HEK293 (cell line): ENCODE data around the gene POLN.

Experiments
- CTCF ChIA-PET: fragments of 350-600 bp; formaldehyde crosslinking; extraction: SDS; loops from one replicate; lab custom pipeline; 2021; ENCODE audit warnings: antibody characterized with exemption; lab: Yijun Ruan, JAX
- POLR2A ChIA-PET: fragments of 300-600 bp; formaldehyde crosslinking; extraction: SDS; loops from one replicate; lab custom pipeline; 2020; ENCODE audit warnings: antibody characterized with exemption, inconsistent platforms; lab: Yijun Ruan, JAX
- H3K27ac ChIP-seq: fragments of 200-500 bp; sonication (Bioruptor generic); 2 replicates; pipeline ENCODE4 v1.5.1; 2014; ENCODE audit warnings: low read depth, low read length, control low read depth, inconsistent platforms; ENCODE audit errors: extremely low read depth
- H3K36me3 ChIP-seq, 2 experiments: fragments of 200-500 bp in 1 of 2; sonication (Bioruptor generic) in 1 of 2; 1 replicate in 1 of 2; 2 replicates in 1 of 2; pipeline ENCODE4 v1.5.1; 2014 to 2017; ENCODE audit warnings: inconsistent platforms in 2 of 2, low read length in 2 of 2; ENCODE audit not compliant: control insufficient read depth in 2 of 2, insufficient read depth in 1 of 2
- H3K4me1 ChIP-seq: fragments of 200-500 bp; sonication (Bioruptor generic); 2 replicates; pipeline ENCODE4 v1.5.1; 2014; ENCODE audit warnings: mild to moderate bottlenecking, low read length, inconsistent platforms; ENCODE audit not compliant: control insufficient read depth, insufficient read depth
- H3K4me3 ChIP-seq: 2 replicates; pipeline ENCODE4 v1.5.1; 2011; ENCODE audit warnings: low read depth, mild to moderate bottlenecking, control low read depth, low read length, moderate library complexity
- H3K9me3 ChIP-seq: fragments of 200-500 bp; sonication (Bioruptor generic); 2 replicates; pipeline ENCODE4 v1.5.1; 2014; ENCODE audit warnings: low read depth, low read length, inconsistent platforms; ENCODE audit not compliant: control insufficient read depth, insufficient read depth
- FEZF1 ChIP-seq: fragments of 450-650 bp; formaldehyde crosslinking; IDR thresholded peaks from 2 replicates; pipeline ENCODE4 v1.5.1; 2016; ENCODE audit warnings: missing biosample characterization, missing genetic modification characterization
- GLIS1 ChIP-seq: fragments of 450-650 bp; formaldehyde crosslinking; IDR thresholded peaks from 2 replicates; pipeline ENCODE4 v1.5.1; 2016; ENCODE audit warnings: missing biosample characterization, missing genetic modification characterization
- KLF16 ChIP-seq: fragments of 450-650 bp; formaldehyde crosslinking; IDR thresholded peaks from 2 replicates; pipeline ENCODE4 v1.5.1; 2017; ENCODE audit warnings: missing biosample characterization, missing genetic modification characterization
- MYNN ChIP-seq: fragments of 450-650 bp; formaldehyde crosslinking; IDR thresholded peaks from 2 replicates; pipeline ENCODE4 v1.5.1; 2016; ENCODE audit warnings: missing biosample characterization, missing genetic modification characterization, borderline replicate concordance
- MZF1 ChIP-seq: fragments of 450-650 bp; formaldehyde crosslinking; IDR thresholded peaks from 2 replicates; pipeline ENCODE4 v1.5.1; 2017; ENCODE audit warnings: missing biosample characterization, missing genetic modification characterization, borderline replicate concordance
- RBAK ChIP-seq: fragments of 450-650 bp; formaldehyde crosslinking; IDR thresholded peaks from 2 replicates; pipeline ENCODE4 v1.5.1; 2016; ENCODE audit warnings: missing biosample characterization, missing genetic modification characterization
- REPIN1 ChIP-seq: fragments of 450-650 bp; formaldehyde crosslinking; IDR thresholded peaks from 2 replicates; pipeline ENCODE4 v1.5.1; 2017; ENCODE audit warnings: missing biosample characterization, missing genetic modification characterization, low read depth
- SP3 ChIP-seq: fragments of 450-650 bp; formaldehyde crosslinking; IDR thresholded peaks from 2 replicates; pipeline ENCODE4 v1.5.1; 2016; ENCODE audit warnings: missing biosample characterization, missing genetic modification characterization
- YY1 ChIP-seq: fragments of 450-650 bp; formaldehyde crosslinking; IDR thresholded peaks from 2 replicates; pipeline ENCODE4 v1.5.1; 2018; ENCODE audit warnings: missing biosample characterization, missing genetic modification characterization
- ZFP41 ChIP-seq: fragments of 450-650 bp; formaldehyde crosslinking; IDR thresholded peaks from 2 replicates; pipeline ENCODE4 v1.5.1; 2016; ENCODE audit warnings: missing biosample characterization, missing genetic modification characterization, borderline replicate concordance
- ZIC2 ChIP-seq: fragments of 450-650 bp; formaldehyde crosslinking; IDR thresholded peaks from 2 replicates; pipeline ENCODE4 v1.5.1; 2016; ENCODE audit warnings: missing biosample characterization, missing genetic modification characterization
- ZNF121 ChIP-seq: fragments of 450-650 bp; formaldehyde crosslinking; IDR thresholded peaks from 2 replicates; pipeline ENCODE4 v1.5.1; 2016; ENCODE audit warnings: missing biosample characterization, missing genetic modification characterization
- ZNF146 ChIP-seq: fragments of 450-650 bp; formaldehyde crosslinking; IDR thresholded peaks from 2 replicates; pipeline ENCODE4 v1.5.1; 2016; ENCODE audit warnings: missing biosample characterization, missing genetic modification characterization
- ZNF169 ChIP-seq: fragments of 450-650 bp; formaldehyde crosslinking; IDR thresholded peaks from 2 replicates; pipeline ENCODE4 v1.5.1; 2016; ENCODE audit warnings: missing biosample characterization, missing genetic modification characterization
- ZNF175 ChIP-seq: fragments of 450-650 bp; formaldehyde crosslinking; IDR thresholded peaks from 2 replicates; pipeline ENCODE4 v1.5.1; 2016; ENCODE audit warnings: missing biosample characterization, missing genetic modification characterization
- ZNF221 ChIP-seq: fragments of 450-650 bp; formaldehyde crosslinking; IDR thresholded peaks from 2 replicates; pipeline ENCODE4 v1.5.1; 2017; ENCODE audit warnings: missing biosample characterization, missing genetic modification characterization, borderline replicate concordance
- ZNF473 ChIP-seq: fragments of 450-650 bp; formaldehyde crosslinking; IDR thresholded peaks from 2 replicates; pipeline ENCODE4 v1.5.1; 2017; ENCODE audit warnings: missing biosample characterization, missing genetic modification characterization
- ZNF555 ChIP-seq: fragments of 450-650 bp; formaldehyde crosslinking; conservative IDR thresholded peaks from 2 replicates; pipeline ENCODE4 v1.5.1; 2017; ENCODE audit warnings: missing biosample characterization, mild to moderate bottlenecking, missing genetic modification characterization, inconsistent platforms
- ZNF791 ChIP-seq: fragments of 450-650 bp; formaldehyde crosslinking; IDR thresholded peaks from 2 replicates; pipeline ENCODE4 v1.5.1; 2016; ENCODE audit warnings: missing biosample characterization, missing genetic modification characterization
- TF ChIP-seq, protein P1 (sequence below): fragments of 450-650 bp; formaldehyde crosslinking; IDR thresholded peaks from 2 replicates; pipeline ENCODE4 v1.5.1; 2017; ENCODE audit warnings: missing biosample characterization, missing genetic modification characterization
- TF ChIP-seq, protein P2 (sequence below): fragments of 450-650 bp; formaldehyde crosslinking; IDR thresholded peaks from 2 replicates; pipeline ENCODE4 v1.5.1; 2017; ENCODE audit warnings: missing biosample characterization, missing genetic modification characterization
- TF ChIP-seq, protein P3 (sequence below): fragments of 450-650 bp; IDR thresholded peaks from 2 replicates; pipeline ENCODE4 v1.5.1; 2018; ENCODE audit warnings: missing biosample characterization, mild to moderate bottlenecking, missing genetic modification characterization
- TF ChIP-seq, protein P4 (sequence below): fragments of 450-650 bp; formaldehyde crosslinking; IDR thresholded peaks from 2 replicates; pipeline ENCODE4 v1.5.1; 2016; ENCODE audit warnings: missing biosample characterization, missing genetic modification characterization

Gene POLN

DNA sequence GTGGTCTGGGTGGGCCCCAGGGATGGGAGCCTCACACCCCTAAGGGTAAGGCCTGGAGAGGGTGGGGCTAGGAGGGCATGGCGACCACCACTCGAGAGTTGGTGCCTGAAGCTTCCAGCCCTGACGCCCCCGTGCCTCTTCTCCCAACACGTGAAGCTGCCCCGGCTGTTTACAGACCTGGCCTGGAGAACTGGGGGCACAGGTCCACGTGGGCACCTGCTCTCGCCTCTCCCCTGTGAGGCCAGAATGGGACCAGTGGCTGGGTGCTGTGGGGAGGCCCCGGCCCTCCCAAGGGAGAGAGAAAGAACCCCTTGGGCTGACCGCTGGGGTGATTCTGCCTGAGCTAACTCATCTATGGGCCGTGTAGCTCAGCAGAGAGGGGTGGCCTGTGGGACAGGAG is 167.3 kb downstream of the POLN start:
- TF ChIP-seq MYNN: no peak
- TF ChIP-seq, protein P1, sequence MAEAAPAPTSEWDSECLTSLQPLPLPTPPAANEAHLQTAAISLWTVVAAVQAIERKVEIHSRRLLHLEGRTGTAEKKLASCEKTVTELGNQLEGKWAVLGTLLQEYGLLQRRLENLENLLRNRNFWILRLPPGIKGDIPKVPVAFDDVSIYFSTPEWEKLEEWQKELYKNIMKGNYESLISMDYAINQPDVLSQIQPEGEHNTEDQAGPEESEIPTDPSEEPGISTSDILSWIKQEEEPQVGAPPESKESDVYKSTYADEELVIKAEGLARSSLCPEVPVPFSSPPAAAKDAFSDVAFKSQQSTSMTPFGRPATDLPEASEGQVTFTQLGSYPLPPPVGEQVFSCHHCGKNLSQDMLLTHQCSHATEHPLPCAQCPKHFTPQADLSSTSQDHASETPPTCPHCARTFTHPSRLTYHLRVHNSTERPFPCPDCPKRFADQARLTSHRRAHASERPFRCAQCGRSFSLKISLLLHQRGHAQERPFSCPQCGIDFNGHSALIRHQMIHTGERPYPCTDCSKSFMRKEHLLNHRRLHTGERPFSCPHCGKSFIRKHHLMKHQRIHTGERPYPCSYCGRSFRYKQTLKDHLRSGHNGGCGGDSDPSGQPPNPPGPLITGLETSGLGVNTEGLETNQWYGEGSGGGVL (tag by site-specific recombination): no peak
- no peak for TF ChIP-seq ZNF555
- no peak for TF ChIP-seq ZNF221 (tag by site-specific recombination)
- no peak for TF ChIP-seq ZNF169 (tag by site-specific recombination)
- no peak for TF ChIP-seq FEZF1
- no peak for TF ChIP-seq SP3
- TF ChIP-seq REPIN1: no peak
- no peak for TF ChIP-seq RBAK (tag by site-specific recombination)
- TF ChIP-seq ZFP41 (tag by site-specific recombination): no peak
- no peak for TF ChIP-seq ZNF146 (tag by site-specific recombination)
- no peak for TF ChIP-seq MZF1 (tag by site-specific recombination)
- TF ChIP-seq, protein P2, sequence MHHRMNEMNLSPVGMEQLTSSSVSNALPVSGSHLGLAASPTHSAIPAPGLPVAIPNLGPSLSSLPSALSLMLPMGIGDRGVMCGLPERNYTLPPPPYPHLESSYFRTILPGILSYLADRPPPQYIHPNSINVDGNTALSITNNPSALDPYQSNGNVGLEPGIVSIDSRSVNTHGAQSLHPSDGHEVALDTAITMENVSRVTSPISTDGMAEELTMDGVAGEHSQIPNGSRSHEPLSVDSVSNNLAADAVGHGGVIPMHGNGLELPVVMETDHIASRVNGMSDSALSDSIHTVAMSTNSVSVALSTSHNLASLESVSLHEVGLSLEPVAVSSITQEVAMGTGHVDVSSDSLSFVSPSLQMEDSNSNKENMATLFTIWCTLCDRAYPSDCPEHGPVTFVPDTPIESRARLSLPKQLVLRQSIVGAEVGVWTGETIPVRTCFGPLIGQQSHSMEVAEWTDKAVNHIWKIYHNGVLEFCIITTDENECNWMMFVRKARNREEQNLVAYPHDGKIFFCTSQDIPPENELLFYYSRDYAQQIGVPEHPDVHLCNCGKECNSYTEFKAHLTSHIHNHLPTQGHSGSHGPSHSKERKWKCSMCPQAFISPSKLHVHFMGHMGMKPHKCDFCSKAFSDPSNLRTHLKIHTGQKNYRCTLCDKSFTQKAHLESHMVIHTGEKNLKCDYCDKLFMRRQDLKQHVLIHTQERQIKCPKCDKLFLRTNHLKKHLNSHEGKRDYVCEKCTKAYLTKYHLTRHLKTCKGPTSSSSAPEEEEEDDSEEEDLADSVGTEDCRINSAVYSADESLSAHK: no peak
- TF ChIP-seq, protein P3, sequence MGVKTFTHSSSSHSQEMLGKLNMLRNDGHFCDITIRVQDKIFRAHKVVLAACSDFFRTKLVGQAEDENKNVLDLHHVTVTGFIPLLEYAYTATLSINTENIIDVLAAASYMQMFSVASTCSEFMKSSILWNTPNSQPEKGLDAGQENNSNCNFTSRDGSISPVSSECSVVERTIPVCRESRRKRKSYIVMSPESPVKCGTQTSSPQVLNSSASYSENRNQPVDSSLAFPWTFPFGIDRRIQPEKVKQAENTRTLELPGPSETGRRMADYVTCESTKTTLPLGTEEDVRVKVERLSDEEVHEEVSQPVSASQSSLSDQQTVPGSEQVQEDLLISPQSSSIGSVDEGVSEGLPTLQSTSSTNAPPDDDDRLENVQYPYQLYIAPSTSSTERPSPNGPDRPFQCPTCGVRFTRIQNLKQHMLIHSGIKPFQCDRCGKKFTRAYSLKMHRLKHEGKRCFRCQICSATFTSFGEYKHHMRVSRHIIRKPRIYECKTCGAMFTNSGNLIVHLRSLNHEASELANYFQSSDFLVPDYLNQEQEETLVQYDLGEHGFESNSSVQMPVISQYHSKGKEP (tag by site-specific recombination): no peak
- TF ChIP-seq ZNF791 (tag by site-specific recombination): no peak
- no peak for TF ChIP-seq YY1 (tag by site-specific recombination)
- TF ChIP-seq ZNF473 (tag by site-specific recombination): no peak
- no peak for TF ChIP-seq ZNF121
- POLR2A ChIA-PET: no interaction called here
- Histone ChIP-seq H3K4me1 (no peaks in the 10 kb centered on the region), H3K27ac (no peak overlapping the region), H3K36me3 (peaks cover 0 to 3% of the 10 kb centered on the region in 2 experiments; a peak in 1 of 3 replicates), H3K9me3 (no peaks in the 10 kb centered on the region), H3K4me3 (no peak overlapping the region)
- CTCF ChIA-PET: interaction anchor here (0.5 kb wide), 1 partner anchor 305 kb away, joined by 5 read pairs; no protein-coding TSS in a partner anchor

DNA sequence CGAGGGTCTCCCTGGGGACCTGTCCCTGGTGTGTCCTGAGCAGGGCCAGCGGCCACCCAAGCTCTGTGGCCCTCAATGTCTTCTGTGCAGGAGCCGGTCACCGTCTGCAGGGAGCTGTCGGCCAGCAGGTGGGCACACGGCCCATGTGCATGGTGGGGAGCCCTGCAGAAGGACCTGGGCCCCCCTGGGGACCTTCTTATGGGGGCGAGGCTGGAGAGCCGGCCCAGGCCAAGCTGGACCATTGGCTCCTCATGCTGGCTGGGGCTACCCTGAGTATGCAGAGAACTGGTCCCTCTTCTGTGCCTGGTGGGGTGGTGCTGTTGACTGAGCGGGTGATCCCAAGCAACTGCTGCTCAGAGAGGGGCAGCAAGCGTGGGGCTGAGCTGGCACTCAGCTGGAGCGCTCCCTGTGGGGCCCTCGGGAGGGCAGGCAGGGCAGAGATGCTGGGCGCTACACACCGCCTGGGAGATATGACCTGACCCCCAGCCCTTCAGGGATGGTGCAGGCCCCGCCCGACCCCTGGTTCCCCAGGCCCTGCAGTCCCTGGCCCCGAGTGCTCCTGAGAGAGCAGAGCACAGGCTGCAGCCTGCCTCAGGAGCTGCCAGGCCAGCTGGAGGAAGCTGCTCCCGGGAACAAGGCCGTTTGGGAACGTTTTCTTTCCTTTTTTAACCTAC is 168.0 kb downstream of the POLN start:
- TF ChIP-seq KLF16 (no peak), ZNF175 (tag by site-specific recombination) (no peak), GLIS1 (tag by site-specific recombination) (peak; percentile 48; the same call in 1 of the 2 replicates), ZIC2 (peak; percentile 15; the same call in 1 of the 2 replicates)
- TF ChIP-seq, protein P4, sequence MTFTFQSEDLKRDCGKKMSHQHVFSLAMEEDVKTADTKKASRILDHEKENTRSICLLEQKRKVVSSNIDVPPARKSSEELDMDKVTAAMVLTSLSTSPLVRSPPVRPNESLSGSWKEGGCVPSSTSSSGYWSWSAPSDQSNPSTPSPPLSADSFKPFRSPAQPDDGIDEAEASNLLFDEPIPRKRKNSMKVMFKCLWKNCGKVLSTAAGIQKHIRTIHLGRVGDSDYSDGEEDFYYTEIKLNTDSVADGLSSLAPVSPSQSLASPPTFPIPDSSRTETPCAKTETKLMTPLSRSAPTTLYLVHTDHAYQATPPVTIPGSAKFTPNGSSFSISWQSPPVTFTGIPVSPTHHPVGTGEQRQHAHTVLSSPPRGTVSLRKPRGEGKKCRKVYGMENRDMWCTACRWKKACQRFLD (tag by site-specific recombination): no peak
- TF ChIP-seq, all 188 proteins: peak for 2
- ChIA-PET POLR2A (interaction anchor here (0.9 kb wide), 1 partner anchor 11 kb away, joined by 3 read pairs; no protein-coding TSS in a partner anchor), CTCF (no interaction called here)

More for the DNA sequence above, 168.0 kb downstream of the POLN start:
- Histone ChIP-seq H3K4me1 (no peaks in the 10 kb centered on the region), H3K27ac (no peak overlapping the region), H3K36me3 (peaks cover 0 to 3% of the 10 kb centered on the region in 2 experiments; a peak in 1 of 3 replicates), H3K9me3 (no peaks in the 10 kb centered on the region), H3K4me3 (no peak overlapping the region)
